ENCODE measurements around the gene EXOSC5. TPM values are rescaled to one million over a fixed set of nuclear protein-coding genes. Genes with fewer than 3 reads are reported as not detected.
"Not testable (repeated sequence)": the region's sequence is repeated elsewhere in the genome, so short reads cannot be mapped to it uniquely, and the experiment has no call there.

Gene EXOSC5
- total and polyA plus RNA-seq, 9 of the 15 experiments (the other 6 are each of a cell fraction or from before 2014, with no cell fraction given): 10.9 to 75.5 (median 37.8) TPM

DNA sequence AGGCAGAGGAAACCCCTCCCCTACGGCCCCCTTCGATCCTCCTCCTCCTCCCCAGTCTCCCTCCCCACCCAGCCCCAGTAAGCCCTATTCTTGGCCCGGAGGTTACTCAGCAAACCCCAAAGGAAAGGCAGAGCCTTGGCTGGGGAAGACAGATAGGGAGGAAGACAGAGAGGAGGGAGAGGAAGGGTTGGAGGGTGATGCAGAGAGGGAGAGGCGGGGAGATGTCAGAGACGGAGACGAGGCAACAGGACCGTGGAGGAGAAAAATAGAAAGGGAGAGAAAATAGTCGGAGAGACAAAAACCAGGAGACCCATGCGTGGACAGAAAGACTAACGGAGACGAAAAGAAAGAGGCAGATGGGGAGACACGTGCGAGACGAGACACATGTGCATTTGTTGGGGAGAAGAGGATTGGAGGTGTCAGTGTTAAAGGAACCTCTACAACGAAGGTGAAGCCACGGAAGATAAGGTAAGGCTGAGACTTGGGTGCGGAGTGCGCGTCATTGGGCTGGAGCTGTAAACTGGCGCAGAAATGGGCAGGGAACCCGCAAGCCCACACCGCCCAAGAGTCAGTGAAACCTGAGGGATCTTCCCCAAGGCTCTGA lies 46.3 kb downstream of the EXOSC5 start (continued):
- TF ChIP-seq, protein P1, sequence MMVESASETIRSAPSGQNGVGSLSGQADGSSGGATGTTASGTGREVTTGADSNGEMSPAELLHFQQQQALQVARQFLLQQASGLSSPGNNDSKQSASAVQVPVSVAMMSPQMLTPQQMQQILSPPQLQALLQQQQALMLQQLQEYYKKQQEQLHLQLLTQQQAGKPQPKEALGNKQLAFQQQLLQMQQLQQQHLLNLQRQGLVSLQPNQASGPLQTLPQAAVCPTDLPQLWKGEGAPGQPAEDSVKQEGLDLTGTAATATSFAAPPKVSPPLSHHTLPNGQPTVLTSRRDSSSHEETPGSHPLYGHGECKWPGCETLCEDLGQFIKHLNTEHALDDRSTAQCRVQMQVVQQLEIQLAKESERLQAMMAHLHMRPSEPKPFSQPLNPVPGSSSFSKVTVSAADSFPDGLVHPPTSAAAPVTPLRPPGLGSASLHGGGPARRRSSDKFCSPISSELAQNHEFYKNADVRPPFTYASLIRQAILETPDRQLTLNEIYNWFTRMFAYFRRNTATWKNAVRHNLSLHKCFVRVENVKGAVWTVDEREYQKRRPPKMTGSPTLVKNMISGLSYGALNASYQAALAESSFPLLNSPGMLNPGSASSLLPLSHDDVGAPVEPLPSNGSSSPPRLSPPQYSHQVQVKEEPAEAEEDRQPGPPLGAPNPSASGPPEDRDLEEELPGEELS (CRISPR knock-in tag; IDR thresholded peaks at IDR 0.05; ENCODE audit: borderline replicate concordance): no peak
- no peak for TF ChIP-seq ZNF133 (CRISPR knock-in tag; IDR thresholded peaks at IDR 0.05)
- peak; percentile 30 for TF ChIP-seq ASH1L (IDR thresholded peaks at IDR 0.05; ENCODE audit: borderline replicate concordance, low read depth, partially characterized antibody)
- peak; percentile 64; the same call in 1 of the 2 replicates for TF ChIP-seq SPI1 (IDR thresholded peaks at IDR 0.05; ENCODE audit: borderline replicate concordance, low read depth, low read length)
- TF ChIP-seq ZFP30 (CRISPR knock-in tag; IDR thresholded peaks at IDR 0.05; ENCODE audit: borderline replicate concordance): no peak
- TF ChIP-seq FOXA3 (CRISPR knock-in tag; conservative IDR thresholded peaks at IDR 0.05 in 1 of 2, IDR thresholded peaks at IDR 0.05 in 1 of 2): no peak
- TF ChIP-seq, protein P2, sequence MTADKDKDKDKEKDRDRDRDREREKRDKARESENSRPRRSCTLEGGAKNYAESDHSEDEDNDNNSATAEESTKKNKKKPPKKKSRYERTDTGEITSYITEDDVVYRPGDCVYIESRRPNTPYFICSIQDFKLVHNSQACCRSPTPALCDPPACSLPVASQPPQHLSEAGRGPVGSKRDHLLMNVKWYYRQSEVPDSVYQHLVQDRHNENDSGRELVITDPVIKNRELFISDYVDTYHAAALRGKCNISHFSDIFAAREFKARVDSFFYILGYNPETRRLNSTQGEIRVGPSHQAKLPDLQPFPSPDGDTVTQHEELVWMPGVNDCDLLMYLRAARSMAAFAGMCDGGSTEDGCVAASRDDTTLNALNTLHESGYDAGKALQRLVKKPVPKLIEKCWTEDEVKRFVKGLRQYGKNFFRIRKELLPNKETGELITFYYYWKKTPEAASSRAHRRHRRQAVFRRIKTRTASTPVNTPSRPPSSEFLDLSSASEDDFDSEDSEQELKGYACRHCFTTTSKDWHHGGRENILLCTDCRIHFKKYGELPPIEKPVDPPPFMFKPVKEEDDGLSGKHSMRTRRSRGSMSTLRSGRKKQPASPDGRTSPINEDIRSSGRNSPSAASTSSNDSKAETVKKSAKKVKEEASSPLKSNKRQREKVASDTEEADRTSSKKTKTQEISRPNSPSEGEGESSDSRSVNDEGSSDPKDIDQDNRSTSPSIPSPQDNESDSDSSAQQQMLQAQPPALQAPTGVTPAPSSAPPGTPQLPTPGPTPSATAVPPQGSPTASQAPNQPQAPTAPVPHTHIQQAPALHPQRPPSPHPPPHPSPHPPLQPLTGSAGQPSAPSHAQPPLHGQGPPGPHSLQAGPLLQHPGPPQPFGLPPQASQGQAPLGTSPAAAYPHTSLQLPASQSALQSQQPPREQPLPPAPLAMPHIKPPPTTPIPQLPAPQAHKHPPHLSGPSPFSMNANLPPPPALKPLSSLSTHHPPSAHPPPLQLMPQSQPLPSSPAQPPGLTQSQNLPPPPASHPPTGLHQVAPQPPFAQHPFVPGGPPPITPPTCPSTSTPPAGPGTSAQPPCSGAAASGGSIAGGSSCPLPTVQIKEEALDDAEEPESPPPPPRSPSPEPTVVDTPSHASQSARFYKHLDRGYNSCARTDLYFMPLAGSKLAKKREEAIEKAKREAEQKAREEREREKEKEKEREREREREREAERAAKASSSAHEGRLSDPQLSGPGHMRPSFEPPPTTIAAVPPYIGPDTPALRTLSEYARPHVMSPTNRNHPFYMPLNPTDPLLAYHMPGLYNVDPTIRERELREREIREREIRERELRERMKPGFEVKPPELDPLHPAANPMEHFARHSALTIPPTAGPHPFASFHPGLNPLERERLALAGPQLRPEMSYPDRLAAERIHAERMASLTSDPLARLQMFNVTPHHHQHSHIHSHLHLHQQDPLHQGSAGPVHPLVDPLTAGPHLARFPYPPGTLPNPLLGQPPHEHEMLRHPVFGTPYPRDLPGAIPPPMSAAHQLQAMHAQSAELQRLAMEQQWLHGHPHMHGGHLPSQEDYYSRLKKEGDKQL (CRISPR knock-in tag; IDR thresholded peaks at IDR 0.05; ENCODE audit: borderline replicate concordance): no peak
- TF ChIP-seq BCL6 (CRISPR knock-in tag; IDR thresholded peaks at IDR 0.05): no peak
- no peak for TF ChIP-seq ZNF57 (CRISPR knock-in tag; IDR thresholded peaks at IDR 0.05)
- no peak for TF ChIP-seq ZNF184 (CRISPR knock-in tag; IDR thresholded peaks at IDR 0.05)

DNA sequence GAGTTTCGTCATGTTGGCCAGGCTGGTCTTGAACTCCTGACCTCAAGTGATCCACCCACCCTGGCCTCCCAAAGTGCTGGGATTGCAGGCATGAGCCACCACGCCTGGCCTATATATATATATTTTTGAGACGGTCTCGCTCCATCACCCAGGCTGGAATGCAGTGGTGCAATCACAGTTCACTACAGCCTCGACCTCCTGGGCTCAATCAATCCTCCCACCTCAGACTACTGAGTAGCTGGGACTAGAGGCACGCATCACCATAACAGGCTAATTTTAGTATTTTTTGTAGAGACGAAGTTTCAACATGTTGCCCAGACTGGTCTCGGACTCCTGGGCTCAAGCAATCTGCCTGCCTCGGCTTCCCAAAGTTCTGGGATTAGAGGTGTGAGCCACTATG lies 50.2 kb downstream of the EXOSC5 start:
- H3K36me3 ChIP-seq (ENCODE audit: control insufficient read depth, insufficient read depth, low read length): peaks cover 75% of the 10 kb centered on the region

More for the DNA sequence above, 50.2 kb downstream of the EXOSC5 start:
- DNase-seq (ENCODE audit: extremely low read depth in 1 of 4, low spot score in 3 of 4); H3K4me3 ChIP-seq; BruUV-seq (replicated peaks); H2AFZ ChIP-seq (ENCODE audit: low read depth, low read length); H3K9me1 ChIP-seq (ENCODE audit: control insufficient read depth, insufficient read depth, low read length); H3K9me3 ChIP-seq (replicated peaks; ENCODE audit: control insufficient read depth, insufficient read depth, low read depth, low read length); intact Hi-C loops (cut with micrococcal nuclease); H3K27me3 ChIP-seq (ENCODE audit: control insufficient read depth in 2 of 2, insufficient read depth in 2 of 2, low read length in 2 of 2); ATAC-seq; in situ Hi-C loops (cut with MboI); CTCF ChIA-PET (ENCODE audit: low intra/inter-chr PET ratio); FAIRE-seq; H3K9ac ChIP-seq (ENCODE audit: insufficient read depth in 1 of 2, low read depth in 2 of 2, low read length in 2 of 2); H3K27ac ChIP-seq (ENCODE audit: extremely low read depth, low read depth, low read length); H3K4me2 ChIP-seq (ENCODE audit: insufficient read depth, low read length): not testable (repeated sequence)
- Histone ChIP-seq H4K20me1 (replicated peaks; ENCODE audit: control insufficient read depth, insufficient read depth, low read length) (peaks cover 17% of the 10 kb centered on the region), H3K79me2 (ENCODE audit: control insufficient read depth, insufficient read depth, low read length) (peaks cover 64% of the 10 kb centered on the region), H3K4me1 (replicated peaks in 1 of 2; ENCODE audit: control insufficient read depth in 2 of 2, insufficient read depth in 2 of 2, low read length in 2 of 2) (peaks cover 5 to 18% of the 10 kb centered on the region in 2 experiments)
- 93% methylated on average over 8 of the region's 9 CpGs for WGBS (ENCODE audit: insufficient coverage, low coverage, missing lambda C conversion rate)
- POLR2A ChIA-PET: interaction anchor here (1.0 kb wide), 2 partner anchors 11 to 83 kb away, joined by 6 to 8 read pairs; partner anchors contain the start of gene HNRNPUL1
